GM20000 (cell line): Measurements from ENCODE around the gene UBXN2A.
A peak's percentile ranks its signal among the peaks of the same experiment; 100 is the strongest.

ENCODE experiments used
- DNase-seq: peaks from one replicate; pipeline ENCODE4 v3.0.0; 2012; ENCODE audit warnings: low spot score
- TF ChIP-seq, protein P1 (sequence below): IDR thresholded peaks from 2 replicates; pipeline ENCODE4 v1.5.1; 2012; ENCODE audit warnings: mild to moderate bottlenecking, control low read depth; ENCODE audit errors: extremely low read depth, missing control alignments

UBXN2A gene

DNA sequence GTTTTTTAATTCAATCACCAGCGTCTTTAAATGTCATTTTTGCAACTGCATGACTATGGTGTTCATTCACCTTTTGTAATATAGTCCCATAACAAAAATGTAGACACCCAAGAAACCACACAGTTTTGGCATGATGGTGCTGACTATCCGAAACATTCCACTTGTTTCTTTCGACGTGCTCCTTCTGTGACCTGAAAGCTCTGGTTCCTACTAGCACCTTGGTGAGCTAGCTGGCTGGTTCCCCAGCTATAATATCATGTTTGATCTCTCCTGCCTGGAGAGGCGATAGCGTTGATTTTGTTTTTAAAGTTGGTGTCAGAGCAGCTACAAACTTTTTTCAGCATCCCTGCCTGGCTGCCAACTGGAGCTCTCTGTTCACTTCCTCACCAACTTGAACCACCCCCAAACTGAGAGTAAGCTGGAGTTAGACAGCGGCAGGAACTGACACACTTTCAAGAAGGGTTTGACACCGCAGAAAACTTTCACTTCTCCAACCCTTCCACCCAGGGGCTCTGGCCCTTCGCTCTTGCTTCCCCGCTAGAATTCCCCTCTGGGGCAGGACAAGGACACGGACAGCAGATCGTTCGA lies 14.5 kb upstream of the UBXN2A start:
- peak; percentile 76 for DNase-seq
- TF ChIP-seq, protein P1, sequence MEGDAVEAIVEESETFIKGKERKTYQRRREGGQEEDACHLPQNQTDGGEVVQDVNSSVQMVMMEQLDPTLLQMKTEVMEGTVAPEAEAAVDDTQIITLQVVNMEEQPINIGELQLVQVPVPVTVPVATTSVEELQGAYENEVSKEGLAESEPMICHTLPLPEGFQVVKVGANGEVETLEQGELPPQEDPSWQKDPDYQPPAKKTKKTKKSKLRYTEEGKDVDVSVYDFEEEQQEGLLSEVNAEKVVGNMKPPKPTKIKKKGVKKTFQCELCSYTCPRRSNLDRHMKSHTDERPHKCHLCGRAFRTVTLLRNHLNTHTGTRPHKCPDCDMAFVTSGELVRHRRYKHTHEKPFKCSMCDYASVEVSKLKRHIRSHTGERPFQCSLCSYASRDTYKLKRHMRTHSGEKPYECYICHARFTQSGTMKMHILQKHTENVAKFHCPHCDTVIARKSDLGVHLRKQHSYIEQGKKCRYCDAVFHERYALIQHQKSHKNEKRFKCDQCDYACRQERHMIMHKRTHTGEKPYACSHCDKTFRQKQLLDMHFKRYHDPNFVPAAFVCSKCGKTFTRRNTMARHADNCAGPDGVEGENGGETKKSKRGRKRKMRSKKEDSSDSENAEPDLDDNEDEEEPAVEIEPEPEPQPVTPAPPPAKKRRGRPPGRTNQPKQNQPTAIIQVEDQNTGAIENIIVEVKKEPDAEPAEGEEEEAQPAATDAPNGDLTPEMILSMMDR = no peak

DNA sequence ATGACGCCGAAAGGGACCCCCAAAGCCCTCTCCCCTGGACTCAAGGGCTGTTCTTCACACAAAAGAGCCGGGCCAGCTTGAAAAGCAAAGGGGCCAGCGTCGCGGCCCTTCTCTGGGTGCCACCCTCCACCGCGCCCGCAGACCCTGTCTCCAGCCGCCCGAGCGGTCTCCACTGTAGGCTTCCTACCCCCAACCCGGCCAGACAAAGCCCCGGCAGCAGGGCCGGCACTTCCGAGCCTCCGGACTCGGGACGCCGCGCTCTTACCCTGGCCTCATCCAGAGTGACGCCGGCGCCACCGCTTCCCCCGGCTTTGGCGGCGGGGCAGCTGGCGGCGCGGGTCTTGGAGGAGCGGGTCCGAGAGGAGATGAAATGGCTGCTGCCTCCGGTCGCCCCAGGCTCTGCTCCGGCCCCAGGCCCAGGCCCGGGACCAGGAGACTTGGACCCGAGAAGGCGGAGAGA lies 13.9 kb upstream of the UBXN2A start:
- peak; percentile 44 for DNase-seq

DNA sequence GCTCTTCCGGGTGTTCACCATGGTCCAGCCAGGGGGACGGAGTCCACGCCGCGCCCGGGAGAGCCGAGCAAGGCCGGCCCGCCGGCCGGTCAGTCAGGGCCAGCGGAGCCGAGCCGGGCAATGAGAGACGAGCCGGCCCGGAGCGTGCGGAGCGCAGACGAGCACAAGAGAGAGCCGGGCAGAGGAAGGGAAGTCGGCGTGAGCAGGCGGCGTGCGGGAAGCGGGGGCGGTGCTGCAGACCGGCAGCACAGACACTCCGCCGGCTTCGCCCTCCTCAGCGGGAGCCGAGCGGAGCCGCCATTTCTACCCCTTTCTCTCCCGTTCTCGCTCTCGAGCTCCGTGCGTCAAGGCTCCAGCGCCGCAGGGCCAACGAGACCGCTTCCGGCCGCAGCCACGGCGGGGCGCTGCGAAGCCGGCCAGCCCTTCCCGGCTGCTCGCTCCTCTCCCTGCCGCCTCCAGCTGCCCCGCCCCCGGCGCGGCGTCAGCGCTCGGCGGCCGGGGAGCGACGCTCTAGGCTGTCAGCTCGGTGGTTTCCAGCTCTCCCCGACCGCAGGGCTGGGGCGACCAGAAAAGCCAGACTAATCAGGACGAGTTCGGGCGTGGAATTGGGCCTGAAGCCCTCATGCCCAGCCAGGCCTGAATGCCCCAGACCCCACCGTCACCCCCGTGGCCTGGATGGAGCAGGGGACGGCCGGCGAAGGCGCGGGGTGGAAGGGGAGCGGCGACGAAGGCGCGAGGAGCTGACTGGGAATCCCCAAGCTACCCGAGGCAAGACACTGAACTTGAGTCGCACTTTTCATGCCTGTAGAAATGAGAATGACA lies 13.3 kb upstream of the UBXN2A start, which contains the start of gene ATAD2B:
Gene ATAD2B, minus strand, starts transcription at position 374 of the 822 bp plus-strand sequence. Its CDS starts 353 bp downstream, at position 21.
- TF ChIP-seq, protein P1 = peak; percentile 99
- DNase-seq = peak; percentile 95

More for the DNA sequence above, 13.9 kb upstream of the UBXN2A start:
- TF ChIP-seq, protein P1 = no peak

DNA sequence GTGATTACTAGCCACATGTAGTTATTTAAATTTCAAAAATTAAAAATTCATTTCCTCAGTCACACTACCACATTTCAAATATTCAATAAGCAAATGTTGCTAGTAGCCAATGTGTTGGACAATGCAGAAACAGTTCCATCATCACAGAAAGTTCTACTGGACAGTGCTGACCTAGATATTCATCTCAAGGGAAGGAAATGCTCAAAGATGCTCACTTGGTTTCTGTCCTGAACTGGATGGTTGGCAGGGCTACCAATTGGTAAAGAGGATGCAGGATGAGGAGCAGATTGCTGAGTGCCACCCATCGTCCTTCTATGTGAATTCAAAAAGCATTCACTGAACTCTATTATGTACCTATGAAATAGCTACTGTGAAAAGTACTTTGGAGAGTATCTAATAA lies 6.0 kb upstream of the UBXN2A start:
- TF ChIP-seq, protein P1 = no peak

DNA sequence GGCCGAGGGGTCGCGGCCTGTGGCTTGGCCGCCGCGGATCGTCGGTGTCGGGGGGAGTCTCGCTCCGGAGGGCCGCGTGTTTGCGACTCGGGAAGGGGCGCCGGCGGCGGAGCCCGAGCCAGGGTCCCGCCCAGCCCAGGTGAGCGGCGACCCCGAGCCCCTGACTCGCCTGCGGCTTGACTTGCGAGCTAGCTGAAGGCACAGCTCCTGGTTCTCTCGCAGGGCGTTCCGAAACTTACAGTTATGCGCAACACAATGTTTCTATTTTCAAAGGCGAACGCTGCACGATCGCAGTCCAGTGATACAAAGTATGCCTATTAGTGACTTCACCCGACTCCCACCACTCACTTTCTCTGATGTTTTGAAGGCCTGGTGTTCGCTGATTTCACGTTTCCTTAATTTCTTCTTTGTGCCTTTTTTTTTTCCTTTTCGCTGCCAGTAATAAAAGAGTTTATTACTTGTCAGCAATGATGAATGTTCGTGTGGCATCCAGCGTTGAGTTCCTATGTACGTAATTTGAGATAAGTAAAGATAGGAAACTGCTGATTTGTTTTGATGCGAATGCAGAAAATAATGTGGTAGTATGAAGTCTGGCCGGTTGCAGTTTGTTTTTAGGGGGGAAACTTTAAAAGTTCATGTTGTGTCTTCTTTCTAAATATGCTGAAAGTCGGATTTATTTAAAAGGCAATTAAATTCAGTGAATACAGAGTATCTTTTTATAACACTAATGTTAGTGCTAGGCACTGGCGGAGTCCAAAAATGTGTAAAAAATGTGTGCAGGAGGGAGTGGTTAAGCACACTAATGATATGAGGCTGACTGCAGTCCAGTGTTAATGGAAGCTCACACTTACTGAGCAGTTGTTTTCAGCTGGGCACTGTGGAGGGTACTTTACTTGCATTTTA lies 706 bp downstream of the UBXN2A start:
- TF ChIP-seq, protein P1 = no peak
- DNase-seq = peak; percentile 77

More for the DNA sequence above, 6.0 kb upstream of the UBXN2A start:
- DNase-seq = no peak

DNA sequence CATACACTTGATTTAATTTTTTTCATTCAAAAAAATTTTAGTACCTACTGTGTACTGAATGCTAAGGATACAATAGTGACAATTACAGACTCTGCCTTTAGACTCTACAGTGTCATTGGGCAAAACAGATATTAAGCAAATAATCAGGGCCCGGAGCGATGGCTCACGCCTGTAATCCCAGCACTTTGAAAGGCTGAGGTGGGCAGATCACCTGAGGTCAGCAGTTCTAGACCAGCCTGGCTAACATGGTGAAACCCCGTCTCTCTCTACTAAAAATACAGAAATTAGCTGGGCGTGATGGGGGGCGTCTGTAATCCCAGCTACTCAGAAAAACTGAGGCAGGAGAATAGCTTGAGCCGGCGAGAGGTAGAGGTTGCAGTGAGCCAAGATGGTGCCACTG lies 1.4 kb downstream of the UBXN2A start:
- TF ChIP-seq, protein P1 = no peak
- no peak for DNase-seq

DNA sequence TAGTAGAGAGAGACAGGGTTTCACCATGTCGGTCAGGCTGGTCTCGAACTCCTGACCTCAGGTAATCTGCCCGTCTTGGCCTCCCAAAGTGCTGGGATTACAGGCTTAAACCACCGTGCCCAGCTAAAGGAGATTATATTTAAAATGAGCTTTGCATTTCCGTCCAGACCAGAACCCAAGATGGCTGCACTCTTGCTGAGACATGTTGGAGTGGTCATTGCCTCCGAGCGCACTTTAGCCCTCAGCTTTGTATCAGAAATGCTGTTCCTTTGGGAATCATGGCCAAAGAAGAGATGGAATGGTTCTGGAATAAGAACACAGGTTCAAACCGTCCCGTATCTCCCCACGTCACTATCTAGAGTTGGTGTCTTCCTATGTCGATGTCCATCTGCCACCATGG lies 3.4 kb downstream of the UBXN2A start:
- TF ChIP-seq, protein P1 = no peak

More for the DNA sequence above, 3.4 kb downstream of the UBXN2A start:
- DNase-seq = no peak
